ENCODE data around the gene SMIM10. TPM values are rescaled to one million over a fixed set of nuclear protein-coding genes. Genes with fewer than 3 reads are reported as not detected.

The SMIM10 gene
- total RNA-seq, 1 experiment from 2014 or later, result not detected

- Histone ChIP-seq H2AFZ (ENCODE audit: low read depth, low read length, poor library complexity, severe bottlenecking) (no peak overlapping the region), H3K36me3 (ENCODE audit: control insufficient read depth in 1 of 2, insufficient read depth in 2 of 2, low read length in 2 of 2) (no peaks in the 10 kb centered on the region), H3K79me2 (ENCODE audit: insufficient read depth, low read length) (no peaks in the 10 kb centered on the region), H3K9ac (ENCODE audit: low read length) (peak overlapping the region; percentile 25; the same call in 1 of the 2 replicates), H3K9me3 (ENCODE audit: control insufficient read depth in 1 of 2, insufficient read depth in 1 of 2, low read depth in 1 of 2, low read length in 2 of 2) (no peaks in the 10 kb centered on the region), H3K4me3 (replicated peaks in 1 of 2; ENCODE audit: low read depth in 1 of 2, low read length in 2 of 2) (peak overlapping the region in 1 of 2 experiments; percentile 20; a peak in 1 of 4 replicates), H3K4me1 (ENCODE audit: control insufficient read depth in 1 of 2, insufficient read depth in 2 of 2, low read length in 2 of 2) (peaks cover 34 to 38% of the 10 kb centered on the region in 2 experiments), H3K4me2 (ENCODE audit: low read length) (peak overlapping the region; percentile 63), H4K20me1 (ENCODE audit: insufficient read depth) (no peaks in the 10 kb centered on the region), H3K9me2 (ENCODE audit: insufficient read depth) (no peaks in the 10 kb centered on the region), H3K27ac (ENCODE audit: low read depth, low read length) (peak overlapping the region; percentile 89), H3K27me3 (ENCODE audit: insufficient read depth, low read length) (no peaks in the 10 kb centered on the region)
- peak; percentile 72 for ATAC-seq
- ChIA-PET CTCF (no interaction called here), RAD21 (ENCODE audit: low non-redundant PET in 1 of 2, low total read pairs in 2 of 2, uncharacterized antibody in 2 of 2, unreplicated experiment in 2 of 2) (no interaction called here), POLR2A (no interaction called here)
- TF ChIP-seq, protein P1, sequence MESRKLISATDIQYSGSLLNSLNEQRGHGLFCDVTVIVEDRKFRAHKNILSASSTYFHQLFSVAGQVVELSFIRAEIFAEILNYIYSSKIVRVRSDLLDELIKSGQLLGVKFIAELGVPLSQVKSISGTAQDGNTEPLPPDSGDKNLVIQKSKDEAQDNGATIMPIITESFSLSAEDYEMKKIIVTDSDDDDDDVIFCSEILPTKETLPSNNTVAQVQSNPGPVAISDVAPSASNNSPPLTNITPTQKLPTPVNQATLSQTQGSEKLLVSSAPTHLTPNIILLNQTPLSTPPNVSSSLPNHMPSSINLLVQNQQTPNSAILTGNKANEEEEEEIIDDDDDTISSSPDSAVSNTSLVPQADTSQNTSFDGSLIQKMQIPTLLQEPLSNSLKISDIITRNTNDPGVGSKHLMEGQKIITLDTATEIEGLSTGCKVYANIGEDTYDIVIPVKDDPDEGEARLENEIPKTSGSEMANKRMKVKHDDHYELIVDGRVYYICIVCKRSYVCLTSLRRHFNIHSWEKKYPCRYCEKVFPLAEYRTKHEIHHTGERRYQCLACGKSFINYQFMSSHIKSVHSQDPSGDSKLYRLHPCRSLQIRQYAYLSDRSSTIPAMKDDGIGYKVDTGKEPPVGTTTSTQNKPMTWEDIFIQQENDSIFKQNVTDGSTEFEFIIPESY (IDR thresholded peaks at IDR 0.05; ENCODE audit: extremely low read depth, insufficient replicate concordance, low read length), result no peak
- TF ChIP-seq JUND (IDR thresholded peaks at IDR 0.05), result peak; percentile 42; the same call in 1 of the 2 replicates
- no peak for TF ChIP-seq EZH2phosphoT487 (IDR thresholded peaks at IDR 0.05; ENCODE audit: borderline replicate concordance)
- peak; percentile 37; the same call in 1 of the 2 replicates for TF ChIP-seq SP1 (IDR thresholded peaks at IDR 0.05; ENCODE audit: low read depth)
- TF ChIP-seq ATF3 (IDR thresholded peaks at IDR 0.05), result no peak
- no TSS peak for BruUV-seq (replicated peaks)
- intact Hi-C loops (cut with micrococcal nuclease), result no loop called here
- DNase-seq (ENCODE audit: low read depth, low spot score), result peak; percentile 50
These were observed 42.2 kb upstream of the SMIM10 start for GRCh38 chrX:134948333-134949241.
